Loucy (cell line): ENCODE data around the gene VCL.

Experiments
- EZH2phosphoT487 ChIP-seq: fragments of 200-600 bp; IDR thresholded peaks from 2 replicates; pipeline ENCODE4 v1.6.1; 2018; ENCODE audit warnings: antibody characterized with exemption, mild to moderate bottlenecking, moderate library complexity, borderline replicate concordance
- TF ChIP-seq, protein P1 (sequence below): fragments of 200-600 bp; sonication (generic); conservative IDR thresholded peaks from 2 replicates; pipeline ENCODE4 v1.5.1; 2014; ENCODE audit warnings: mild to moderate bottlenecking, antibody characterized with exemption, low read length

DNA sequence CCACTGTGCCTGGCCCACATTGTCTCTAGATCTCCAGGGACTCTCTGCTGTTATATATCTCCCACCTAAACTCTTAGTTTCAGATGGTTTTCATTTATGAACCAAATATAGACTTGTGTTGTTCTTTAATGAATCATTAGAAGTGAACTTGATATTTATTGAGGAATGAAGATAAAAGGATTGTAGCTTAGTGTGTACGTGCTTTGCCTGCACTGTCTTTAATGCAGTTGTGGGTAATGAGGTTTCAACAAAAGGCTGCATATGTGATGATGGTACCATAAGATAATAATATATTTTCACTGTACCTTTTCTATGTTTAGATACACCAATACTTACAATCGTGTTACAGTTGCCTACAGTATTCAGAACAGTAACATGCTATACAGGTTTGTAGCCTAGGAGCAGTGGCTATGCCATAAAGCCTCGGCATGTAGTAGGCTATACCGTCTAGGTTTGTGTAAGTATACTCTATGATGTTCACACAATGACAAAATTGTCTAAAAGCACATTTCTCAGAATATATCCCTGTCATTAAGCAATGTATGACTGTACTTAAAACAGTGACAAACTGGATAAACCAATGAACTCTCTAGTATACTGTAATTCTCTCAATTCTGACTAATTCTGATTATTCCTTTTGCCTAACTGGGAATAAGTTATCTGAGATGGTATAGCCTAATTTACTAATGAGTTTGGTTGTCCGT is 25.2 kb downstream of the VCL start:
- TF ChIP-seq, protein P1, sequence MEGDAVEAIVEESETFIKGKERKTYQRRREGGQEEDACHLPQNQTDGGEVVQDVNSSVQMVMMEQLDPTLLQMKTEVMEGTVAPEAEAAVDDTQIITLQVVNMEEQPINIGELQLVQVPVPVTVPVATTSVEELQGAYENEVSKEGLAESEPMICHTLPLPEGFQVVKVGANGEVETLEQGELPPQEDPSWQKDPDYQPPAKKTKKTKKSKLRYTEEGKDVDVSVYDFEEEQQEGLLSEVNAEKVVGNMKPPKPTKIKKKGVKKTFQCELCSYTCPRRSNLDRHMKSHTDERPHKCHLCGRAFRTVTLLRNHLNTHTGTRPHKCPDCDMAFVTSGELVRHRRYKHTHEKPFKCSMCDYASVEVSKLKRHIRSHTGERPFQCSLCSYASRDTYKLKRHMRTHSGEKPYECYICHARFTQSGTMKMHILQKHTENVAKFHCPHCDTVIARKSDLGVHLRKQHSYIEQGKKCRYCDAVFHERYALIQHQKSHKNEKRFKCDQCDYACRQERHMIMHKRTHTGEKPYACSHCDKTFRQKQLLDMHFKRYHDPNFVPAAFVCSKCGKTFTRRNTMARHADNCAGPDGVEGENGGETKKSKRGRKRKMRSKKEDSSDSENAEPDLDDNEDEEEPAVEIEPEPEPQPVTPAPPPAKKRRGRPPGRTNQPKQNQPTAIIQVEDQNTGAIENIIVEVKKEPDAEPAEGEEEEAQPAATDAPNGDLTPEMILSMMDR: no peak
- TF ChIP-seq EZH2phosphoT487: no peak
